Measurements from ENCODE around the gene SLC34A1.
"Not testable (repeated sequence)": the region's sequence is repeated elsewhere in the genome, so short reads cannot be mapped to it uniquely, and the experiment has no call there.

The SLC34A1 gene

GRCh38 chr5:177355868-177356168 lies 28.4 kb upstream of the SLC34A1 start:
- DNase-seq, result no peak

- DNase-seq, result no peak
These were observed 27.5 kb upstream of the SLC34A1 start for GRCh38 chr5:177356746-177357145.

GRCh38 chr5:177357146-177357458 lies 27.1 kb upstream of the SLC34A1 start:
- no peak for DNase-seq

DNA sequence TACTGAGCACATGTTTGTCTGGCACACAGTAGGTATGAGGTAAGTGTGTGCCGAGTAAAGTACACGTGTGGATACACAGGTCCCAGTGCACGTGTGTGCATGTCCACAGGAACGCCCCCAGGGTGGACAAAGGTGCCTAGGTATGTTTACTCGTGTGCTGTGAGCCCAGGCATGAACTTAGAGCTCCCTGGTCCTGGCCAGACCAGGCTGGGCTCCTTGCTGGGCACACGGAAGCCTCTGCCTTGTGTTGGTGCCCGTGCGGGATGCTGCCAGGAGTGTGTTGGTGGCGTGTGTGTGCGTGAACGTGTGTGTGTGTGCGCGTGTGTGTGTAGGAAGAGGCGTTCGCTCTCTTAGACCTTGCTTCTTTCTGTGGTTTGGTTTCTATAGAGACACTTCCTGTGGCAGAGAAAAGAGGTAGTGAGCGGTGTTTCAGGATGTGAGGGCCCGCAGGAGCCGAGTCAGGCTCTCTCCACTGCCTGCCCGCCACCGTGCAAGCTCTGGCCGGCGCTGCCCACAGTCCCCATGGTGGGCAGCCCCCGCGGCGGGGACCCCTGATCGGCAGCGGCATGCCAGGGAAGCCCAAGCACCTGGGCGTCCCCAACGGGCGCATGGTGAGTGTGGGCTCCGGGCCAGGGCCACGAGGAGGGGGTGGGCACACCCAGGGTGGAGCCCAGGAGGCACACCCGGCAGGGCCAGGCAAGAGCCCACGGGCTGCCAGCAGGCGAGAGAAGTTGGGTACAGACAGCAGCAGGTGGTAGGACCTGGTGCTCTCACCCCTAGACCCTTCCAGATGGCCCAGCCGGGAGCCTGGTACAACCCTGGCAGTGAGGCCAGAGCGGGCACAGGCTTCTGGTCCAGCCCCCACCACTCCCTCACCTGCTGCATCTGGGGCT lies 26.5 kb upstream of the SLC34A1 start, which contains the start of gene RGS14:
TSS of gene RGS14 (plus strand) at position 466 of the 893 bp plus-strand sequence. CDS start at position 567, 101 bp downstream.
- peak; percentile 22 to 89 (median 61) for DNase-seq

DNA sequence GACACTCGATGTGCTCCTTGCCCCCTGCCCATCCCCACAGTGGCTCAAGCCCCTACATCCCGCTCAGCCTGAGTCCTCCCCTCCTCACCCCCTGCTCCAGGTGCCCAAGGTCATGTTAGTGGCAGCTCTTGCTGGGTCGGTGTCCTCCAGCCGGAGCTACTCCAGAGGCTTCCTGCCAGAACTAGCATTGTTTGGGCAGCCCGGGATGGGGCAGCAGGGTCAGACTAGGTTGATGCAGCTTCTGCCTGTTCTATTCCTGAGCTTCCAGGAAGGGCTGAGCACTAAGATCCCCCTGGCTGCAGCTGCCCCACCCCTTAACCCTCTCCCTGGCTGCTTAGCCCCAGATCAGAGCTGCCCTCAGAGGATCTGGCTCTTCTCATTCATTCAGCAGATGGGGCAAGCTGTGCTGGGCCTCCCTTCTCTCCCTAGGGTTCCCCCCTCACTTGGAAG lies 25.8 kb upstream of the SLC34A1 start:
- no peak for DNase-seq

DNA sequence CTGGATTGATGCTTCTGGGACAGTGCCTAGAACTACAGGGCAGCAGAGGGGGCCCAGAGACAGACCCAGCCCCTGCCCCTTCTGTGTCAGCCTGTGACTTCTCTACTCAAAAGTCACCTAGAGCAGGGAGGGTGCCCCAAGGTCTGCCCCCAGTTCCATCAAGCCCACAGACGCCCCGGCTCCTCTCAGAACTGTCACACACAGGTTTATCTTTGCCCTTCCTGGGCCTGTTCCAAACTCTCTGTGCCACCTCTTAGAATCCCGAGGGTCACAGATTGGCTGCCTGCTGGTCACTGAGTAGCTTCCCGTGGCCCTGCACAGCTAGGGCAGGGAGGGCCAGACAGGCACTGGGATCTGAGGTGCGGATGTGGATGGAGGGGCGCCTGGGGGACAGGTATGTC lies 24.8 kb upstream of the SLC34A1 start:
- no peak for DNase-seq

DNA sequence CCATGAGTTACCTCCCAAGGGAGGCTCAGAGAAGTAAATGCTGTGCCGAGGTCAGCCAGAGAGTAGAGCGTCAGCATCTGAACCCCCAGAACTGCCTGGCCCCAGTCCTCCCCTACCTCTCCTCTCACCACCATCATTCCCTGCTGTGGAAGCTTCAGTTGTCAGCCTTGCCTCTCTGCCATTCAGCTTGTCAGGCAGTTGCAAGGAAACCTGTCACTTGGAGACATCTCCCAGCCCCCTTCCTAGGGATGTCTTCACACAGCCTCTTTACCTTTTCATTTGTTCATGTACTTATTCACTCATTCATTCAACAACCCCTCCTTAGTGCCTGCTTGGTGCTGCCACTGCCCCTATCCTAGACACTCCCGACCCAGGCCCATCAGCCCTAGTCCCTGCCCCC lies 24.4 kb upstream of the SLC34A1 start:
- no peak for DNase-seq

DNA sequence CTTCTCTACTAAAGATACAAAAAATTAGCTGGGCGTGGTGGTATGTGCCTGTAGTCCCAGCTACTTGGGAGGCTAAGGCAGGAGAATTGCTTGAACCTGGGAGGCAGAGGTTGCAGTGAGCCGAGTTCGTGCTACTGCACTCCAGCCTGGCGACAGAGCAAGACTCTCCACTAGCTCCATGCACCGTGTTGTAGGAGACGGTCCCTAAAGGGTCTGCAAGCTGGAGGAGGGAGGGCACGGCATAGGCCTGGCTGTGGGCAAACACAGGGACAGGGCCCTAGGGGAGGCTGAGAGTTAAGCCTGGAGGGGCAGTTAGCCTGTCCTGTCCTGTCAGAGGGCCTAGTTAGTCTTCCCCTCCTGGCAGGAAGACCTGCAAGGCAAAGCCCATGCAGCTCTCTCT lies 23.5 kb upstream of the SLC34A1 start:
- not testable (repeated sequence) for DNase-seq

- DNase-seq, result no peak
These were observed 22.6 kb upstream of the SLC34A1 start for GRCh38 chr5:177361418-177362291.

- no peak for DNase-seq
These were observed 22.0 kb upstream of the SLC34A1 start for GRCh38 chr5:177362292-177362609.

DNA sequence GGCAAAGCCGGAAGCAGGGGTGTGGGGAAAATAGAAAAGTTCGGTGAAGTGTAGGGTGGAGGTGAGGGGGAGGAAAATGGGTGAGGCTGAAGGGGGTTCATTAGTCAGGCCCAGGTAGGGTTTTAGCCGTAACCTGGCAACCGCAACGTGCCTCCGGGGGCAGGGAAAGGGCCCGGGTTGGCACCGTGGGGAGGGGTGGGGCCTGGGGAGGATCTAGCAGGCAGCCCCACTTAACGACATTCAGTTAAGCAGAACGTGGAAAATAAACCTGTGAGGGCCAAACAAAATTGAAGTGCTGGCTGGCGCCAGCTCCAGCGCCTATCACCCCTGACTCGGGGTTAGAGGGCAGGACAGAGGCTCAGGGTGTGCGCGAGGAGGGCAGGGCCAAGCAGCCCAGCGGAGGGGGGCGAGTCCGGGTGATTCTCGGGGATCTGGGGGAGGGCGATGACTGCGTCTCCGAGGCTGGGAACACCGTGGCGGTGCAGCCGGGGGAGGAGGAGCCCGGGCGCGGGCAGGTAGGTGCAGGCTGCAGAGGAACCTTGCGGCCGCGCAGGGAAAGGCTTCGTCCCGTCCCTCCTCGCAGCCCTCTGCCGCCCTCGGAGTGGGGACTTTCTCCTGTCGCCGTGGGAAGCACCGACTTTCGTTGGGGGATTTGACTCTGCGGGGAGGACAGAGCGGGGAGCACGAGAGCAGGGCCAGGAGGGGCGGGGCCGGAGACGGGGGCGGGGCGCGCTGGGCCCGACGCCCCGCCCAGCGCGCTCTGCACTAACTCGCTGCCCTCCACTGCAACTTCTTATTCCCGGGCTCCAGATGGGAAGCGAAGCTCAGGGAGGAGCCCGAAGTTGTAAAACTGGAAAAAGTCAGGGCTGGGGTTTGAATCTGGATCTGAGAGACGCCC lies 21.4 kb upstream of the SLC34A1 start:
- peak; percentile 42 to 73 (median 67) for DNase-seq

DNA sequence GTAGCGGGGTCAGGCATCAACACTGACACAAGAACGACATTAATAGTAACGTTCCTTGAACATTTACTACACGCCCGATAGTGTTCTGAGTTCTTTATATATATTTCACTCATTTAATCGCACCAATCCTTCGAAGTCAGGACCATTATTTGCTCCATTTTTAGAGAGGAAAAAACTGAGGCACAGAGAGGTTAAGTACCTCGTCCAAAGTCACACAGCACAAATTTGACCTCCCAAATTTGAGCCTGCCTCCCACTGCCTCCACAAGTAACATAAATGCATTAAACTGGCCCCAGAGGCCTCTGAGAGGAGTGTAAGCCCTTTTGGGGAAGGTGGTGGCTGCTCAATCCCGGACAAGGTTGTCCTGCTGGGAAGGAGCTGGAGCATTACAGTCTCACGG lies 20.7 kb upstream of the SLC34A1 start:
- DNase-seq, result no peak

- DNase-seq, result peak in 1 of 5 donors; percentile 59
These were observed 19.9 kb upstream of the SLC34A1 start for GRCh38 chr5:177364159-177364962.

DNA sequence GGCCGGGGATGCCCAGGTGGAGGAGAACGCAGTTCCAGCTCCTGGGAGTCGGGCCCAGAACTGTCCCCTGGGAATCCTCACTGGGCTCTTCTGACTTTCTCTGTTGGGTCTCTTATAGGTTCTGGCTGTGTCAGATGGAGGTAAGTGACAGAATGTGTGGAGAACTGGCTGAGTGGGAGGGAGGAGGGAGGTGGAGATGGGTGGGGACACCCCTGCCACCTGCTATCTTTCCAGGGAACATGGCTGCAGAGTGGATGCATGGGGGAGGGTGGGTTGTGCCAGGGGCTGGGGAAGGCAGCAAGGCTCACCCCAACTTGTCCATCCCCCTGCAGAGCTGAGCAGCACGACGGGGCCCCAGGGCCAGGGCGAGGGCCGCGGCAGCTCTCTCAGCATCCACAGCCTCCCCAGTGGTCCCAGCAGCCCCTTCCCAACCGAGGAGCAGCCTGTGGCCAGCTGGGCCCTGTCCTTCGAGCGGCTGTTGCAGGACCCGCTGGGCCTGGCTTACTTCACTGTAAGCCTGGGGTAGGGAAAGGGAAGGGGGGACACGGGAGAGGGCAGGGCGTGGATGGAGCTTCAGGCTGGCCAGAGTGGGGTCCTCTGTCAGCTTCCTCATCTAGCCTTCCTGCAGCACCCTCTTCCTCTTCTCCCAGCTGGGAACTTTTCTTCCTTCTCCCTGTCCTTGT lies 18.2 kb upstream of the SLC34A1 start:
- DNase-seq, result no peak

- DNase-seq, result no peak
These were observed 17.5 kb upstream of the SLC34A1 start for GRCh38 chr5:177366528-177367322.

DNA sequence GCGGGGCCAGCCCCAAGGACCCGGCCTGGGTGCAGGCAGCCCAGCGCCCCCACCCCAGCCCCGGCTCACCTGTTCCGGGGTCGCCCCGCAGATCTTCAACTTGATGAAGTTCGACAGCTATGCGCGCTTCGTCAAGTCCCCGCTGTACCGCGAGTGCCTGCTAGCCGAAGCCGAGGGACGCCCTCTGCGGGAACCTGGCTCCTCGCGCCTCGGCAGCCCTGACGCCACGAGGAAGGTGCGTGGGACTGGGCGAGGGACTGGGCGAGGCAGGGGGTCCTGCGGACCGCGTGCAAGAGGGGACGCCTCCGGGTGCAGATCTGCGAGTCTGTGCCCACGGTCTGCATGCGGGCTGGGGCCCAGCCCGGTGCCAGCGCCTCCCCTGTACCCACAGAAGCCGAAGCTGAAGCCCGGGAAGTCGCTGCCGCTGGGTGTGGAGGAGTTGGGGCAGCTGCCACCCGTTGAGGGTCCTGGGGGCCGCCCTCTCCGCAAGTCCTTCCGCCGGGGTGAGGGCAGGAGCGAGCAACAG lies 16.8 kb upstream of the SLC34A1 start:
- DNase-seq, result no peak

- DNase-seq, result no peak
These were observed 16.0 kb upstream of the SLC34A1 start for GRCh38 chr5:177367981-177368868.

DNA sequence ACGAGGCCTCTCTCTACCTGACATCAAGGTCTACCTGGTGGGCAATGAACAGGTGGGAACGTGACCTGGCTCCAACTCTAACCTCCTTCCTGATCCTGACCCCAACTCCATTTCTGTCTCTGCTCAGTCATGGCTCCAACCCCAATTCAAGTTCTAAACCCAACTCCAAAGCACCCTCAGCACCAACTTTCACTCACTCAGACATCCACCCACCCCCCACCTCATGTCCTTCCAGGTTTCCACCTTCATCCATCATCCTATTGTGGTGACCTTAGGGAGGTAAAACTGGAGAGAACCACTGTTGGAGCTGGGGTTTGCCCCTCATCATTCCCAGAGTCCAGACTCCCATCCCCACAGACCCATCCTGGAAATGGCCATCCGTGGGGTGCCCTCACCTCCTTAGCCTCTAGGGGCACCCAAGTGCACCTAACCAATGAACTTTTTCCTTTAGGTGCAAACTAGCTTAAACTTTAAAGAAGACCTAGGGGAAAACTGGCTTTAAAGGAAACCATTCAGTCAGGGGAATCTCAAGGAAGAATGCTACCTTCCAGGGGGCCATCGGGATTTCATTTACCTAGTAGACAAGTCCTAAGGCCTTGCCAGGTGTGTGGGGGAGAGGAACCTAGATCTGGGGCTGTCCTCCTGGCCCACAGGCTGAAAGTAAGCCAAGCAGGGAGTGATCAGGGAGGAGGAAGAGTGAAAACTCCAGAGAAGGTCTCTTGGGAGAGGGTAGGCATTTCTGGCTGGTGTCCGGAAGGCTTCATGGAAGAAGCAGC lies 15.2 kb upstream of the SLC34A1 start:
- no peak for DNase-seq
